Spleen (tissue), 7 donors: ENCODE results near the gene SIRPA.

Experiments used
- POLR2A ChIP-seq, 3 donors: fragments of 450-650 bp; IDR thresholded peaks; one replicate each; pipeline ENCODE4 v1.5.1; 2017; ENCODE audit warnings: antibody characterized with exemption in 3 of 3, mild to moderate bottlenecking in 1 of 3
- TF ChIP-seq, protein P1 (sequence below), 11 experiments: fragments of 200-600 bp in 7 of 11; fragments of 450-650 bp in 4 of 11; sonication (generic) in 4 of 11; IDR thresholded peaks in 8 of 11; conservative IDR thresholded peaks in 3 of 11; 1 replicate in 7 of 11; 2 replicates in 4 of 11; pipeline versions ENCODE4 v1.4.0 to v1.8.0; 2016 to 2021; ENCODE audit warnings: antibody characterized with exemption in 11 of 11, inconsistent platforms in 4 of 11, mild to moderate bottlenecking in 1 of 11
- donor health status: DM: no; HTN: no; CAD: no; lungs with moderate emphysema.
- donor health status: DM: no; HTN: no; CAD: no.
- donor health status: DM: no; HTN: no; CAD: no.

DNA sequence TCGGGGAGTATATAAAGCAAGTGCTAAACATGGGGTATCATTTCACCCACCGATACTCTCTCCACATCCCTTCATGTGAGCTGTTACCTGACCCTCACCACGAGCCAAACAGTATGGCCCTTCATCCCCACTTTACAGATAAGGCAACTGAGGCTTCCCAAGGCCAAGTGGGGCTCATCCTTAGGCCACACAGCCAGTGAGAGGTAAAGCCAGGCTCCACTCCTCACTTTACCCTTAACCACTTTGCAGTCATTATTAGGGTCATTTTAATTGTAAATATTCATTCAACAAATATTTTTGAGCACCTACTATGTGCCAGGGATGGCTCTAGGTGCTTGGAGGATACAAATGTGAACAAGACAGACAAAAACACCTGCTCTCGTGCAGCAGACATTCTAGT lies 7.0 kb downstream of the SIRPA start:
- TF ChIP-seq, protein P1, sequence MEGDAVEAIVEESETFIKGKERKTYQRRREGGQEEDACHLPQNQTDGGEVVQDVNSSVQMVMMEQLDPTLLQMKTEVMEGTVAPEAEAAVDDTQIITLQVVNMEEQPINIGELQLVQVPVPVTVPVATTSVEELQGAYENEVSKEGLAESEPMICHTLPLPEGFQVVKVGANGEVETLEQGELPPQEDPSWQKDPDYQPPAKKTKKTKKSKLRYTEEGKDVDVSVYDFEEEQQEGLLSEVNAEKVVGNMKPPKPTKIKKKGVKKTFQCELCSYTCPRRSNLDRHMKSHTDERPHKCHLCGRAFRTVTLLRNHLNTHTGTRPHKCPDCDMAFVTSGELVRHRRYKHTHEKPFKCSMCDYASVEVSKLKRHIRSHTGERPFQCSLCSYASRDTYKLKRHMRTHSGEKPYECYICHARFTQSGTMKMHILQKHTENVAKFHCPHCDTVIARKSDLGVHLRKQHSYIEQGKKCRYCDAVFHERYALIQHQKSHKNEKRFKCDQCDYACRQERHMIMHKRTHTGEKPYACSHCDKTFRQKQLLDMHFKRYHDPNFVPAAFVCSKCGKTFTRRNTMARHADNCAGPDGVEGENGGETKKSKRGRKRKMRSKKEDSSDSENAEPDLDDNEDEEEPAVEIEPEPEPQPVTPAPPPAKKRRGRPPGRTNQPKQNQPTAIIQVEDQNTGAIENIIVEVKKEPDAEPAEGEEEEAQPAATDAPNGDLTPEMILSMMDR (IDR thresholded peaks at IDR 0.05 in 8 of 11, conservative IDR thresholded peaks at IDR 0.05 in 3 of 11), result no peak
- no peak for TF ChIP-seq POLR2A (IDR thresholded peaks at IDR 0.05)
